ENCODE measurements around the gene MAP2K4. TPM values are rescaled to one million over a fixed set of nuclear protein-coding genes. Genes with fewer than 3 reads are reported as not detected.

MAP2K4 gene
- total and polyA plus RNA-seq, 7 donors, result 13.5 to 41.3 (median 27.4) TPM

- 35 to 80% methylated on average over 2 of the region's 2 CpGs for WGBS, 2 donors
- TF ChIP-seq CTCF (IDR thresholded peaks at IDR 0.05), result no peak
- no peak for TF ChIP-seq POLR2AphosphoS5 (IDR thresholded peaks at IDR 0.05)
- TF ChIP-seq EP300 (IDR thresholded peaks at IDR 0.05), result no peak
- TF ChIP-seq POLR2A (IDR thresholded peaks at IDR 0.05), result no peak
- no peaks in the 10 kb centered on the region for H3K36me3 ChIP-seq
- DNase-seq, result no peak
- H3K9me3 ChIP-seq, result no peaks in the 10 kb centered on the region
- peaks cover 0 to 41% (median 32%) of the 10 kb centered on the region in 4 donors for H3K4me1 ChIP-seq
- no peak overlapping the region for H3K27ac ChIP-seq
- H3K27me3 ChIP-seq, result no peaks in the 10 kb centered on the region
- intact Hi-C loops (cut with DNase I), result loop anchor here (5.0 kb wide), 1 partner anchor 85 kb away; no protein-coding TSS in a partner anchor
- H3K4me3 ChIP-seq, result peak overlapping the region in 1 of 4 donors; percentile 97
These were observed 1.6 kb downstream of the MAP2K4 start for GRCh38 chr17:12022310-12022709.

- Histone ChIP-seq H3K4me1 (peaks cover 0 to 41% (median 32%) of the 10 kb centered on the region in 4 donors), H3K9me3 (no peaks in the 10 kb centered on the region), H3K27ac (no peak overlapping the region), H3K4me3 (no peak overlapping the region), H3K36me3 (no peaks in the 10 kb centered on the region), H3K27me3 (no peaks in the 10 kb centered on the region)
- intact Hi-C loops (cut with DNase I), result loop anchor here (5.0 kb wide), 1 partner anchor 83 kb away; no protein-coding TSS in a partner anchor
- DNase-seq, result no peak
- TF ChIP-seq CTCF (IDR thresholded peaks at IDR 0.05), result no peak
- no peak for TF ChIP-seq EP300 (IDR thresholded peaks at IDR 0.05)
- TF ChIP-seq POLR2A (IDR thresholded peaks at IDR 0.05), result no peak
- no peak for TF ChIP-seq POLR2AphosphoS5 (IDR thresholded peaks at IDR 0.05)
- WGBS, 2 donors, result 11 to 39% methylated on average over 1 of the region's 1 CpG
These were observed 3.6 kb downstream of the MAP2K4 start for GRCh38 chr17:12024327-12024726.

GRCh38 chr17:12027658-12028057 lies 7.0 kb downstream of the MAP2K4 start:
- Histone ChIP-seq H3K4me3 (no peak overlapping the region), H3K27ac (no peak overlapping the region), H3K36me3 (no peaks in the 10 kb centered on the region), H3K27me3 (no peaks in the 10 kb centered on the region), H3K9me3 (no peaks in the 10 kb centered on the region), H3K4me1 (peaks cover 0 to 34% (median 24%) of the 10 kb centered on the region in 4 donors)
- DNase-seq, result no peak
- TF ChIP-seq POLR2A (IDR thresholded peaks at IDR 0.05), result no peak
- TF ChIP-seq POLR2AphosphoS5 (IDR thresholded peaks at IDR 0.05), result no peak
- no peak for TF ChIP-seq CTCF (IDR thresholded peaks at IDR 0.05)
- TF ChIP-seq EP300 (IDR thresholded peaks at IDR 0.05), result no peak
- 61 to 97% methylated on average over 1 of the region's 1 CpG for WGBS, 2 donors
- intact Hi-C loops (cut with DNase I), result no loop called here

GRCh38 chr17:12028611-12029010 lies 7.9 kb downstream of the MAP2K4 start:
- H3K4me1 ChIP-seq, result peaks cover 0 to 25% (median 16%) of the 10 kb centered on the region in 4 donors
- H3K9me3 ChIP-seq, result no peaks in the 10 kb centered on the region
- TF ChIP-seq EP300 (IDR thresholded peaks at IDR 0.05), result no peak
- 93 to 96% methylated on average over 2 of the region's 2 CpGs for WGBS, 2 donors
- H3K27me3 ChIP-seq, result no peaks in the 10 kb centered on the region
- no peak for DNase-seq
- H3K4me3 ChIP-seq, result no peak overlapping the region
- H3K36me3 ChIP-seq, result no peaks in the 10 kb centered on the region
- intact Hi-C loops (cut with DNase I), result no loop called here
- H3K27ac ChIP-seq, result no peak overlapping the region

- intact Hi-C loops (cut with DNase I), result no loop called here
- Histone ChIP-seq H3K27ac (no peak overlapping the region), H3K27me3 (no peaks in the 10 kb centered on the region), H3K4me1 (peaks cover 0 to 31% (median 14%) of the 10 kb centered on the region in 4 donors), H3K4me3 (no peak overlapping the region), H3K9me3 (no peaks in the 10 kb centered on the region), H3K36me3 (peaks cover 0 to 6% (median 0%) of the 10 kb centered on the region in 4 donors)
- TF ChIP-seq POLR2AphosphoS5 (IDR thresholded peaks at IDR 0.05) (no peak), CTCF (IDR thresholded peaks at IDR 0.05) (no peak), POLR2A (IDR thresholded peaks at IDR 0.05) (no peak)
- DNase-seq, result no peak
- 92 to 97% methylated on average over 4 of the region's 4 CpGs for WGBS, 2 donors
These were observed 13.9 kb downstream of the MAP2K4 start for GRCh38 chr17:12034538-12034937.

Measured in sigmoid colon (tissue), 7 donors.